B cell (primary cell): ENCODE measurements around the gene SIGLEC14.

Experiments used
- CTCF ChIP-seq: fragments of 200-600 bp; IDR thresholded peaks from one replicate; pipeline ENCODE4 v1.8.0; 2022; ENCODE audit warnings: antibody characterized with exemption, mild to moderate bottlenecking
- EZH2 ChIP-seq: IDR thresholded peaks from 2 replicates; pipeline ENCODE4 v1.6.1; 2012; ENCODE audit warnings: borderline replicate concordance, low read depth, mild to moderate bottlenecking, moderate library complexity, low read length; ENCODE audit not compliant: insufficient read depth, poor library complexity, severe bottlenecking

DNA sequence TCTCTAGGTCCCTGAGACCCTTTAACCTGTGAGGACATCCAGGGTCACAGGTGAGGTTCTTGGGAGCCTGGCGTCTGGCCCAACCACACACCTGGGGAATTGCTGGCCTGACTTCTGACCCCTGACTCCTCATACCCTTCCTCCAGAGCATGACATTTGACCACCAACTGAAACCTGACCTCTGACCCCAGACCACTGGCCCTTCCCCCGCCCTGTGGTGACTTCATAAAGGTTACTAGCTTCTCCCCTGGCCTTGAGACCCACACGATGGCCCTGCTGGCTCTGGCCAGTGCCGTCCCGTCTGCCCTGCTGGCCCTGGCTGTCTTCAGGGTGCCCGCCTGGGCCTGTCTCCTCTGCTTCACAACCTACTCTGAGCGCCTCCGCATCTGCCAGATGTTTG, 46.6 kb upstream of the SIGLEC14 start, which contains the start of gene SPACA6:
- TF ChIP-seq CTCF (no peak), EZH2 (no peak)
